Small intestine (tissue), 16 donors: ENCODE data around the gene CD164L2. TPM values are rescaled to one million over a fixed set of nuclear protein-coding genes. Genes with fewer than 3 reads are reported as not detected.
A peak's percentile ranks its signal among the peaks of the same experiment; 100 is the strongest.
"Not testable (repeated sequence)": the region's sequence is repeated elsewhere in the genome, so short reads cannot be mapped to it uniquely, and the experiment has no call there.

Source experiments
- DNase-seq, 2 donors: peaks; one replicate each; pipeline versions ENCODE4 v3.0.0 to v3.0.0-alpha.2; 2013
- FAIRE-seq: peaks from 2 replicates; lab custom pipeline; 2012; peaks lifted over from hg19 to GRCh38; lab: Jason Lieb, UNC
- H3K27ac ChIP-seq, 3 donors: one replicate each; pipeline ENCODE4 v1.5.1; 2013; ENCODE audit warnings: low read length in 2 of 3, mild to moderate bottlenecking in 2 of 3, control low read depth in 1 of 3, inconsistent platforms in 1 of 3, low read depth in 1 of 3, moderate library complexity in 1 of 3
- H3K27me3 ChIP-seq, 3 donors: one replicate each; pipeline ENCODE4 v1.6.1; 2013; ENCODE audit warnings: low read length in 3 of 3, inconsistent platforms in 1 of 3; ENCODE audit not compliant: control insufficient read depth in 3 of 3, insufficient read depth in 3 of 3
- H3K36me3 ChIP-seq, 3 donors: one replicate each; pipeline ENCODE4 v1.6.1; 2013; ENCODE audit warnings: low read length in 3 of 3, inconsistent platforms in 1 of 3, low read depth in 1 of 3, mild to moderate bottlenecking in 1 of 3, moderate library complexity in 1 of 3; ENCODE audit not compliant: control insufficient read depth in 3 of 3, insufficient read depth in 2 of 3
- H3K4me1 ChIP-seq, 3 donors: one replicate each; pipeline ENCODE4 v1.6.1; 2013; ENCODE audit warnings: low read length in 2 of 3, inconsistent platforms in 1 of 3, low read depth in 1 of 3, mild to moderate bottlenecking in 1 of 3, moderate library complexity in 1 of 3; ENCODE audit not compliant: control insufficient read depth in 3 of 3, insufficient read depth in 2 of 3
- H3K4me3 ChIP-seq, 3 donors: one replicate each; pipeline ENCODE4 v1.5.1; 2013; ENCODE audit warnings: low read length in 3 of 3, control low read depth in 1 of 3, inconsistent platforms in 1 of 3, low read depth in 1 of 3, mild to moderate bottlenecking in 1 of 3, moderate library complexity in 1 of 3
- H3K9me3 ChIP-seq, 2 donors: one replicate each; pipeline ENCODE4 v1.6.1; 2013; ENCODE audit warnings: low read depth in 1 of 2, low read length in 1 of 2; ENCODE audit not compliant: control insufficient read depth in 2 of 2, insufficient read depth in 1 of 2
- WGBS, 3 donors: extraction: QIAGEN DNeasy Blood & Tissue Kit; methylation state at CpG; one replicate each; pipeline ENCODE4 v1.1.7; 2013; 5-methylcytosine and 5-hydroxymethylcytosine counted together
- long read RNA-seq, 10 donors: transcript quantifications; one replicate each; lab custom pipeline, GENCODE V29; 2026
- polyA plus RNA-seq, 4 donors: library from polyadenylated mRNA; stranded (reverse) in 3 of 4; unstranded in 1 of 4; fragments of 200-250 nt in 3 of 4; fragments of 120-200 nt in 1 of 4; gene quantifications; one replicate each; pipeline versions ENCODE4 v1.2.1 to v1.2.3, GENCODE V29; 2013
- donor health status: healthy with polysubstance abuse.
- donor health status: control.
- donor health status: control.
- donor health status: Bipolar disorder and iron deficiency.
- donor health status: healthy.

CD164L2 gene
- polyA plus RNA-seq = under 1 TPM in 2 of 4 donors, not detected in 2; 0.03 to 0.04 TPM
- long read RNA-seq, donor 1 = 0 reads
- long read RNA-seq, donor 2 = 0 reads
- long read RNA-seq, donor 3 = 0 reads
- long read RNA-seq, donor 4 = 0 reads
- long read RNA-seq, donor 5 = 0 reads
- long read RNA-seq, donor 6 = 0 reads
- long read RNA-seq, donor 7 = 0 reads
- long read RNA-seq, donor 8 = 0 reads
- long read RNA-seq, donor 9 = 0 reads
- long read RNA-seq, donor 10 = 0 reads

GRCh38 chr1:27383039-27383605 is at the start of gene CD164L2:
Gene CD164L2, minus strand, starts transcription at chr1:27383333. Its CDS starts 94 bp downstream, at chr1:27383239.
- FAIRE-seq = no peak
- WGBS, 3 donors = 8 to 16% (median 15%) methylated on average over 33 to 43 of the region's 43 CpGs
- H3K4me3 ChIP-seq = peak within 1 kb of the TSS in 2 of 3 donors; percentile 7 to 15
- DNase-seq = peak; percentile 62 to 74
- H3K27ac ChIP-seq = no peak within 1 kb of the TSS
- peaks cover 0 to 16% (median 2%) of the 10 kb centered on the region in 3 donors for H3K27me3 ChIP-seq
- H3K4me1 ChIP-seq = peaks cover 0 to 4% (median 0%) of the 10 kb centered on the region in 3 donors
- H3K36me3 ChIP-seq = no peaks in the 10 kb centered on the region
- H3K9me3 ChIP-seq = no peaks in the 10 kb centered on the region

- not testable (repeated sequence) for H3K27me3 ChIP-seq, FAIRE-seq, H3K27ac ChIP-seq, DNase-seq, H3K4me3 ChIP-seq, H3K9me3 ChIP-seq
- Histone ChIP-seq H3K36me3 (peaks cover 0 to 23% (median under 1%) of the 10 kb centered on the region in 3 donors), H3K4me1 (peaks cover 15 to 40% (median 38%) of the 10 kb centered on the region in 3 donors)
- WGBS, 3 donors = 74 to 96% (median 75%) methylated on average over 1 of the region's 1 CpG
Measured at GRCh38 chr1:27432725-27433124, 49.6 kb upstream of the CD164L2 start.

- Histone ChIP-seq H3K27ac (peak overlapping the region in 2 of 3 donors; percentile 3 to 78), H3K9me3 (no peaks in the 10 kb centered on the region), H3K4me3 (no peak overlapping the region), H3K4me1 (peaks cover 14 to 38% (median 36%) of the 10 kb centered on the region in 3 donors), H3K27me3 (no peaks in the 10 kb centered on the region), H3K36me3 (peaks cover 3 to 32% (median 3%) of the 10 kb centered on the region in 3 donors)
- DNase-seq = no peak
- WGBS, 3 donors = 88 to 90% (median 89%) methylated on average over 2 of the region's 2 CpGs
- no peak for FAIRE-seq
Measured at GRCh38 chr1:27431601-27431940, 48.4 kb upstream of the CD164L2 start.

GRCh38 chr1:27430903-27431600 is 47.9 kb upstream of the CD164L2 start:
- Histone ChIP-seq H3K27me3 (no peaks in the 10 kb centered on the region), H3K27ac (peak overlapping the region; percentile 3 to 78 (median 52)), H3K4me3 (no peak overlapping the region), H3K36me3 (peaks cover 3 to 33% (median 3%) of the 10 kb centered on the region in 3 donors), H3K4me1 (peaks cover 11 to 32% (median 32%) of the 10 kb centered on the region in 3 donors), H3K9me3 (no peaks in the 10 kb centered on the region)
- no peak for FAIRE-seq
- WGBS, 3 donors = 34 to 79% (median 61%) methylated on average over 1 of the region's 1 CpG
- DNase-seq = peak in 1 of 2 donors; percentile 39

- H3K4me1 ChIP-seq = peaks cover 3 to 27% (median 15%) of the 10 kb centered on the region in 3 donors
- FAIRE-seq = no peak
- DNase-seq = no peak
- H3K27me3 ChIP-seq = no peaks in the 10 kb centered on the region
- peak overlapping the region in 1 of 3 donors; percentile 57 for H3K27ac ChIP-seq
- H3K9me3 ChIP-seq = no peaks in the 10 kb centered on the region
- H3K36me3 ChIP-seq = peaks cover 3 to 42% (median 5%) of the 10 kb centered on the region in 3 donors
- H3K4me3 ChIP-seq = no peak overlapping the region
- 35 to 48% (median 42%) methylated on average over 2 of the region's 2 CpGs for WGBS, 3 donors
Measured at GRCh38 chr1:27429029-27429425, 45.9 kb upstream of the CD164L2 start.

- Histone ChIP-seq H3K27ac (peak overlapping the region in 2 of 3 donors; percentile 40 to 58), H3K4me3 (no peak overlapping the region), H3K27me3 (no peaks in the 10 kb centered on the region), H3K9me3 (no peaks in the 10 kb centered on the region), H3K4me1 (peaks cover under 1 to 27% (median 14%) of the 10 kb centered on the region in 3 donors), H3K36me3 (peaks cover 3 to 42% (median 5%) of the 10 kb centered on the region in 3 donors)
- WGBS, 3 donors = 51 to 75% (median 73%) methylated on average over 15 to 17 of the region's 17 CpGs
- DNase-seq (peak in 1 of 2 donors; percentile 30), FAIRE-seq (no peak)
Measured at GRCh38 chr1:27428316-27429028, 45.3 kb upstream of the CD164L2 start.

GRCh38 chr1:27427816-27428315 is 44.7 kb upstream of the CD164L2 start:
- H3K9me3 ChIP-seq = no peaks in the 10 kb centered on the region
- no peak for DNase-seq
- peak overlapping the region in 2 of 3 donors; percentile 40 to 58 for H3K27ac ChIP-seq
- H3K4me1 ChIP-seq = peaks cover 0 to 27% (median 14%) of the 10 kb centered on the region in 3 donors
- H3K4me3 ChIP-seq = no peak overlapping the region
- 76 to 85% (median 81%) methylated on average over 2 of the region's 2 CpGs for WGBS, 3 donors
- FAIRE-seq = no peak
- H3K27me3 ChIP-seq = no peaks in the 10 kb centered on the region
- peaks cover 3 to 44% (median 5%) of the 10 kb centered on the region in 3 donors for H3K36me3 ChIP-seq
